Dermis microvascular lymphatic vessel endothelial cell (primary cell): ENCODE measurements around the gene TPRX1. TPM values are rescaled to one million over a fixed set of nuclear protein-coding genes. Genes with fewer than 3 reads are reported as not detected.
"Not testable (repeated sequence)": the region's sequence is repeated elsewhere in the genome, so short reads cannot be mapped to it uniquely, and the experiment has no call there.

Experiments
- DNase-seq, 2 donors: peaks; one replicate each; pipeline versions ENCODE4 v3.0.0 to v3.0.0-alpha.2; 2010; ENCODE audit warnings: low read depth in 2 of 2
- total RNA-seq: library from RNA; depleted of rRNA; stranded (reverse); fragments of >200 nt; gene quantifications from 2 replicates; pipeline ENCODE4 v1.2.1, GENCODE V29; 2014

Gene TPRX1
- total RNA-seq, 1 donor from 2014 or later: not detected

- no peak for DNase-seq
Observed at GRCh38 chr19:47801270-47801669, 3.1 kb downstream of the TPRX1 start.

GRCh38 chr19:47798904-47799266, 5.5 kb downstream of the TPRX1 start:
- no peak for DNase-seq

GRCh38 chr19:47797996-47798903, 6.1 kb downstream of the TPRX1 start:
- no peak for DNase-seq

GRCh38 chr19:47796785-47797184, 7.6 kb downstream of the TPRX1 start:
- DNase-seq: no peak

GRCh38 chr19:47794526-47794925, 9.8 kb downstream of the TPRX1 start:
- DNase-seq: no peak

- DNase-seq: no peak
Observed at GRCh38 chr19:47792616-47793015, 11.7 kb downstream of the TPRX1 start.

- peak; percentile 45 to 76 for DNase-seq
Observed at GRCh38 chr19:47790398-47790814, 13.9 kb downstream of the TPRX1 start.

- DNase-seq: not testable (repeated sequence)
Observed at GRCh38 chr19:47789811-47790210, 14.5 kb downstream of the TPRX1 start.

GRCh38 chr19:47787307-47787706, 17.0 kb downstream of the TPRX1 start:
- DNase-seq: not testable (repeated sequence)

GRCh38 chr19:47786566-47786965, 17.8 kb downstream of the TPRX1 start:
- DNase-seq: peak in 1 of 2 donors; percentile 56

- peak in 1 of 2 donors; percentile 37 for DNase-seq
Observed at GRCh38 chr19:47781590-47782262, 22.6 kb downstream of the TPRX1 start.

GRCh38 chr19:47780215-47780551, 24.2 kb downstream of the TPRX1 start:
- DNase-seq: no peak

GRCh38 chr19:47779524-47780214, 24.7 kb downstream of the TPRX1 start:
- DNase-seq: no peak

GRCh38 chr19:47778954-47779351, 25.4 kb downstream of the TPRX1 start:
- DNase-seq: no peak

- peak; percentile 52 to 80 for DNase-seq
Observed at GRCh38 chr19:47778049-47778953, 26.1 kb downstream of the TPRX1 start, which contains the start of gene SELENOW. Gene SELENOW, plus strand, starts transcription at chr19:47778703. Its CDS starts 83 bp downstream, at chr19:47778786.

GRCh38 chr19:47777245-47778048, 26.9 kb downstream of the TPRX1 start:
- not testable (repeated sequence) for DNase-seq

GRCh38 chr19:47776568-47776967, 27.8 kb downstream of the TPRX1 start:
- DNase-seq: peak; percentile 91 to 98

- not testable (repeated sequence) for DNase-seq
Observed at GRCh38 chr19:47771291-47771690, 33.1 kb downstream of the TPRX1 start.

- DNase-seq: no peak
Observed at GRCh38 chr19:47769534-47769933, 34.8 kb downstream of the TPRX1 start.

GRCh38 chr19:47768604-47769003, 35.7 kb downstream of the TPRX1 start:
- no peak for DNase-seq
